ENCODE data around the gene ENC1.
"Not testable (repeated sequence)": the region's sequence is repeated elsewhere in the genome, so short reads cannot be mapped to it uniquely, and the experiment has no call there.

Gene ENC1

GRCh38 chr5:74640450-74640953 lies at the start of gene ENC1:
TSS of gene ENC1 (minus strand) at chr5:74640728. CDS start at chr5:74636485, 4,243 bp downstream.
- in situ Hi-C loops (cut with HindIII; ENCODE audit: low sequenced_read_pairs) = no loop called here

GRCh38 chr5:74686962-74687751 lies 46.6 kb upstream of the ENC1 start:
- in situ Hi-C loops (cut with HindIII; ENCODE audit: low sequenced_read_pairs) = no loop called here

- in situ Hi-C loops (cut with HindIII; ENCODE audit: low sequenced_read_pairs) = no loop called here
These were observed 45.6 kb upstream of the ENC1 start for GRCh38 chr5:74685979-74686631.

- in situ Hi-C loops (cut with HindIII; ENCODE audit: low sequenced_read_pairs) = no loop called here
These were observed 44.6 kb upstream of the ENC1 start, which contains the start of gene HEXB for GRCh38 chr5:74684900-74685851. TSS of gene HEXB (plus strand) at chr5:74685233. CDS start at chr5:74685261, 28 bp downstream.

GRCh38 chr5:74679966-74680365 lies 39.4 kb upstream of the ENC1 start:
- in situ Hi-C loops (cut with HindIII; ENCODE audit: low sequenced_read_pairs) = no loop called here

GRCh38 chr5:74679300-74679699 lies 38.8 kb upstream of the ENC1 start:
- in situ Hi-C loops (cut with HindIII; ENCODE audit: low sequenced_read_pairs) = not testable (repeated sequence)

- in situ Hi-C loops (cut with HindIII; ENCODE audit: low sequenced_read_pairs) = not testable (repeated sequence)
These were observed 37.6 kb upstream of the ENC1 start for GRCh38 chr5:74678123-74678522.

GRCh38 chr5:74676466-74676865 lies 35.9 kb upstream of the ENC1 start:
- in situ Hi-C loops (cut with HindIII; ENCODE audit: low sequenced_read_pairs) = not testable (repeated sequence)

- in situ Hi-C loops (cut with HindIII; ENCODE audit: low sequenced_read_pairs) = no loop called here
These were observed 32.7 kb upstream of the ENC1 start for GRCh38 chr5:74673011-74673790.

GRCh38 chr5:74672215-74672877 lies 31.8 kb upstream of the ENC1 start:
- in situ Hi-C loops (cut with HindIII; ENCODE audit: low sequenced_read_pairs) = no loop called here

GRCh38 chr5:74670396-74671038 lies 30.0 kb upstream of the ENC1 start:
- in situ Hi-C loops (cut with HindIII; ENCODE audit: low sequenced_read_pairs) = no loop called here

GRCh38 chr5:74669821-74670220 lies 29.3 kb upstream of the ENC1 start:
- in situ Hi-C loops (cut with HindIII; ENCODE audit: low sequenced_read_pairs) = no loop called here

GRCh38 chr5:74667396-74667795 lies 26.9 kb upstream of the ENC1 start:
- in situ Hi-C loops (cut with HindIII; ENCODE audit: low sequenced_read_pairs) = no loop called here

- in situ Hi-C loops (cut with HindIII; ENCODE audit: low sequenced_read_pairs) = no loop called here
These were observed 25.3 kb upstream of the ENC1 start for GRCh38 chr5:74665816-74666215.

- in situ Hi-C loops (cut with HindIII; ENCODE audit: low sequenced_read_pairs) = no loop called here
These were observed 24.7 kb upstream of the ENC1 start for GRCh38 chr5:74665273-74665672.

- in situ Hi-C loops (cut with HindIII; ENCODE audit: low sequenced_read_pairs) = no loop called here
These were observed 24.0 kb upstream of the ENC1 start for GRCh38 chr5:74664551-74664950.

GRCh38 chr5:74660873-74661272 lies 20.3 kb upstream of the ENC1 start:
- in situ Hi-C loops (cut with HindIII; ENCODE audit: low sequenced_read_pairs) = no loop called here

GRCh38 chr5:74660140-74660539 lies 19.6 kb upstream of the ENC1 start:
- in situ Hi-C loops (cut with HindIII; ENCODE audit: low sequenced_read_pairs) = no loop called here

GRCh38 chr5:74659172-74659571 lies 18.6 kb upstream of the ENC1 start:
- in situ Hi-C loops (cut with HindIII; ENCODE audit: low sequenced_read_pairs) = loop anchor here (10.0 kb wide), 1 partner anchor 754 kb away; no protein-coding TSS in a partner anchor
